Inflammatory macrophage treated with lipopolysaccharide for 4 hours (primary cell): Measurements from ENCODE around the gene HTR3C.

Experiments used
- DNase-seq: peaks from one replicate; pipeline ENCODE4 v3.0.0-alpha.2; 2020

Gene HTR3C

DNA sequence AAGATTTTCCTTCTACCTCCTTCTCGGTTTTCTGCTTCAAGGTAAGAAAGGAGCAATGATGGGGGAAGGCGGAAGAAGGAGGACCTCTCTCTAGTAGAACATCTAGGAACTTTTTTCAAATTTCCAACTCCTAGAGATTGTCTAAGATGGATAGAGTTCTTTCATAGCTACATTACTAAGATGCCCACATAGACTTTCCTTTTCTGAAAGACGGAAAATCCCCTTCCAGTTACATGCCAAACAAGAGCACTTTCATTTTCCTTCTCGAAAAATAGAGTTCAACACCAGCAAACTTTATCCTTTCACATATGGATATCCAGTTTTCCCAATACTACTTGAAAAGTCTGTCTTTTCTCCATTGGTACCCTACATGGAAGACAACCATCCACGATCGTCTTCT is 44.7 kb downstream of the HTR3C start:
- DNase-seq, result no peak

DNA sequence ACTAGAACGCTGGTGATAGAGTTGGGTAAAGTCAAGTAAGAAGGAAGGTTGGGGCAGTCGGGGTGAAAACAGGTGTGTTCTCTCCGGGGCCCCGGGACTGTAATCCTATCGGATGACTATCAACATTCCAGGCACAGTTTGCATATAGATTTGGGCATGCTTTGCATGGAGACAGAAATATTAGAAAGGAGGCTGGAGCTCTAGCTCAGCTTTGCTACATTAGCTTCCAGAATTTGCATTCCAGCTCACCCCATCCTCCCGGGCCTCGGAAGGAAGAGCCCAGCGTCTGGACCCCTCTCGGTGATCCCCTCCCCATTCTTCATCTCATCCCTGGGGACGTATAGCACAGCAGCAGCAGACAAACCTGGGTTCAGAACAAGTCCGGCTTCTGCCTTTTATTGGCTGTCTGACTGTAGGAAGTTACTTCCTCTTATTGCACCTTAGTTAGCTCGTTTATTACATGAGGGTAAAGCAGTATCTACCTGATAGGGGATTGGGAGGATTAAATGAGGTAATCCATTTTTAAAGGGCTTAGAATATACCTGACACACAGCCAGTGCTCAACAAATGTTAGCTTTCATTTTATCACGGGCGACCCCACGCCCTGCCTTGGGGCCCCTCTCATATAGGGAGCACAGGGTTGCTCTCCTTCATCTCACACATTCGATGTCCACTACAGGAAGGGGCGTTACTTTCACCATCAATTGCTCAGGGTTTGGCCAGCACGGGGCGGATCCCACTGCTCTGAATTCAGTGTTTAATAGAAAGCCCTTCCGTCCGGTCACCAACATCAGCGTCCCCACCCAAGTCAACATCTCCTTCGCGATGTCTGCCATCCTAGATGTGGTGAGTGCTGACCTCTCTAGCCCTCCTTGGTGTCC is 47.2 kb downstream of the HTR3C start:
- no peak for DNase-seq
